ENCODE results near the gene GAREM2. TPM values are rescaled to one million over a fixed set of nuclear protein-coding genes. Genes with fewer than 3 reads are reported as not detected.

The GAREM2 gene
- total RNA-seq, 1 donor from 2014 or later: 4.2 TPM

DNA sequence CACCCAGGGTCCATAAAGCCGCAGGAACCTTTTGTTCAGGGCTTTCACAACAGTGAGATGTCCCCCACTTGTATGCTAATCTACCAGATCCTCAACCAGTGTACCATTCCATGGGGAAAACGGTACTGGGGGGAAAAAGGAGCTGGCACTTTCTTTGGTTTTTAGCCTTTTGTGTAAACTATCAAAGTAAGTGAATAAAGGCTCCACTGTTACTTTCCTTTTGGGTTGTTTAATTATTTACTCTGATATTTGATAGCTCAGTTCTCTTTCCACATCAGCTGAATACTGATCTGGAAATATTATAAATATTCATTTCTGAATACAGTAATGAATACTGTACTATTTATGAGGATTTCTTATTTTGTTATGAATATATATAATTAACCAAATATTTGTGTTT is 51.2 kb downstream of the GAREM2 start:
- no peaks in the 10 kb centered on the region for H3K27me3 Mint-ChIP-seq (ENCODE audit: low read depth, unreplicated experiment)
- Histone ChIP-seq H4K20me1 (ENCODE audit: insufficient read depth, low read length) (no peaks in the 10 kb centered on the region), H3K79me2 (ENCODE audit: insufficient read depth, low read length) (no peaks in the 10 kb centered on the region), H3K9me3 (ENCODE audit: insufficient read depth, low read depth, low read length) (no peaks in the 10 kb centered on the region), H3K36me3 (ENCODE audit: insufficient read depth, low read length) (peaks cover 32% of the 10 kb centered on the region), H3K27me3 (ENCODE audit: insufficient read depth, low read length) (no peaks in the 10 kb centered on the region), H3K4me3 (ENCODE audit: insufficient read depth, low read depth, low read length) (no peak overlapping the region), H3K27ac (ENCODE audit: low read depth, low read length) (no peak overlapping the region), H3K4me2 (ENCODE audit: low read length) (no peak overlapping the region), H2AFZ (ENCODE audit: low read depth, low read length) (no peak overlapping the region), H3K4me1 (ENCODE audit: insufficient read depth, low read length) (no peaks in the 10 kb centered on the region), H3K9ac (ENCODE audit: low read length) (no peak overlapping the region)
- no peak overlapping the region for H3K27ac Mint-ChIP-seq (ENCODE audit: unreplicated experiment)
- peaks cover 61% of the 10 kb centered on the region for H3K36me3 Mint-ChIP-seq (ENCODE audit: low read depth, unreplicated experiment)
- H3K4me3 Mint-ChIP-seq (ENCODE audit: unreplicated experiment): no peak overlapping the region
- TF ChIP-seq CTCF (IDR thresholded peaks at IDR 0.05; ENCODE audit: insufficient read depth, low read depth, low read length): no peak
- TF ChIP-seq EZH2 (IDR thresholded peaks at IDR 0.05; ENCODE audit: insufficient read depth, low read length): no peak
- FAIRE-seq: no peak
- H3K4me1 Mint-ChIP-seq (ENCODE audit: low read depth, unreplicated experiment): no peaks in the 10 kb centered on the region
- no peak for DNase-seq (ENCODE audit: low read depth)
- peaks cover 19% of the 10 kb centered on the region for H3K9me3 Mint-ChIP-seq (ENCODE audit: unreplicated experiment)

GRCh38 chr2:26229595-26229994 is 56.7 kb downstream of the GAREM2 start:
- H3K27me3 ChIP-seq (ENCODE audit: insufficient read depth, low read length): no peaks in the 10 kb centered on the region
- H3K79me2 ChIP-seq (ENCODE audit: insufficient read depth, low read length): no peaks in the 10 kb centered on the region
- no peaks in the 10 kb centered on the region for H3K9me3 ChIP-seq (ENCODE audit: insufficient read depth, low read depth, low read length)
- Mint-ChIP-seq H3K9me3 (ENCODE audit: unreplicated experiment) (peaks cover 19% of the 10 kb centered on the region), H3K4me1 (ENCODE audit: low read depth, unreplicated experiment) (no peaks in the 10 kb centered on the region), H3K27ac (ENCODE audit: unreplicated experiment) (no peak overlapping the region), H3K27me3 (ENCODE audit: low read depth, unreplicated experiment) (no peaks in the 10 kb centered on the region), H3K36me3 (ENCODE audit: low read depth, unreplicated experiment) (peaks cover 56% of the 10 kb centered on the region), H3K4me3 (ENCODE audit: unreplicated experiment) (no peak overlapping the region)
- TF ChIP-seq CTCF (IDR thresholded peaks at IDR 0.05; ENCODE audit: insufficient read depth, low read depth, low read length) (no peak), EZH2 (IDR thresholded peaks at IDR 0.05; ENCODE audit: insufficient read depth, low read length) (no peak)
- no peak for FAIRE-seq
- H3K9ac ChIP-seq (ENCODE audit: low read length): no peak overlapping the region
- no peaks in the 10 kb centered on the region for H4K20me1 ChIP-seq (ENCODE audit: insufficient read depth, low read length)
- peaks cover 60% of the 10 kb centered on the region for H3K36me3 ChIP-seq (ENCODE audit: insufficient read depth, low read length)
- no peak overlapping the region for H3K27ac ChIP-seq (ENCODE audit: low read depth, low read length)
- no peak for DNase-seq (ENCODE audit: low read depth)
- no peak overlapping the region for H2AFZ ChIP-seq (ENCODE audit: low read depth, low read length)
- H3K4me2 ChIP-seq (ENCODE audit: low read length): no peak overlapping the region
- no peaks in the 10 kb centered on the region for H3K4me1 ChIP-seq (ENCODE audit: insufficient read depth, low read length)
- no peak overlapping the region for H3K4me3 ChIP-seq (ENCODE audit: insufficient read depth, low read depth, low read length)

DNA sequence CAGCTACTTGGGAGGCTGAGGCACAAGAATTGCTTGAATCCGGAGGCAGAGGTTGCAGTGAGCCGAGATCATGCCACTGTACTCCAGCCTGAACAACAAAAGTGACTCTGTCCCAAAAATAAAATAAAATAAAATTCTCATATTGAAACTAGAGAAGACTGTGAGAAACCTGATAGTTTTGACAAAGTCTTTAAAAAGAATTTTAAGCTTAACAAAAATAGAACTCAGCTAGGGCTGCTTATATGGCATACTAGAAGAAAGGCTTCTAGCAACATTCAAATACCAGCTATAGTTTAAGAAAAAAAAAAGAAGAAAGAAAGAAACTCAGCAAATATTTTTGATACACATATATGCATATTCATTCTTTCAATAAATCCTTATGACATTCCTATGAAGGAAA is 57.9 kb downstream of the GAREM2 start:
- Histone ChIP-seq H3K4me2 (ENCODE audit: low read length) (no peak overlapping the region), H4K20me1 (ENCODE audit: insufficient read depth, low read length) (no peaks in the 10 kb centered on the region), H3K4me3 (ENCODE audit: insufficient read depth, low read depth, low read length) (no peak overlapping the region), H3K9ac (ENCODE audit: low read length) (no peak overlapping the region), H2AFZ (ENCODE audit: low read depth, low read length) (no peak overlapping the region), H3K27me3 (ENCODE audit: insufficient read depth, low read length) (no peaks in the 10 kb centered on the region), H3K27ac (ENCODE audit: low read depth, low read length) (no peak overlapping the region), H3K79me2 (ENCODE audit: insufficient read depth, low read length) (no peaks in the 10 kb centered on the region), H3K4me1 (ENCODE audit: insufficient read depth, low read length) (no peaks in the 10 kb centered on the region), H3K9me3 (ENCODE audit: insufficient read depth, low read depth, low read length) (no peaks in the 10 kb centered on the region), H3K36me3 (ENCODE audit: insufficient read depth, low read length) (peaks cover 67% of the 10 kb centered on the region)
- Mint-ChIP-seq H3K9me3 (ENCODE audit: unreplicated experiment) (peaks cover 17% of the 10 kb centered on the region), H3K36me3 (ENCODE audit: low read depth, unreplicated experiment) (peaks cover 49% of the 10 kb centered on the region), H3K27ac (ENCODE audit: unreplicated experiment) (no peak overlapping the region), H3K27me3 (ENCODE audit: low read depth, unreplicated experiment) (no peaks in the 10 kb centered on the region), H3K4me1 (ENCODE audit: low read depth, unreplicated experiment) (no peaks in the 10 kb centered on the region), H3K4me3 (ENCODE audit: unreplicated experiment) (no peak overlapping the region)
- FAIRE-seq (no peak), DNase-seq (ENCODE audit: low read depth) (no peak)
- TF ChIP-seq EZH2 (IDR thresholded peaks at IDR 0.05; ENCODE audit: insufficient read depth, low read length): no peak
- TF ChIP-seq CTCF (IDR thresholded peaks at IDR 0.05; ENCODE audit: insufficient read depth, low read depth, low read length): no peak
